ENCODE measurements around the gene FGF3. TPM values are rescaled to one million over a fixed set of nuclear protein-coding genes. Genes with fewer than 3 reads are reported as not detected.

The FGF3 gene
- polyA plus RNA-seq, 4 donors: not detected

GRCh38 chr11:69848201-69848600 lies 29.0 kb upstream of the FGF3 start:
- DNase-seq (ENCODE audit: low read depth in 4 of 4, low spot score in 2 of 4): no peak

DNA sequence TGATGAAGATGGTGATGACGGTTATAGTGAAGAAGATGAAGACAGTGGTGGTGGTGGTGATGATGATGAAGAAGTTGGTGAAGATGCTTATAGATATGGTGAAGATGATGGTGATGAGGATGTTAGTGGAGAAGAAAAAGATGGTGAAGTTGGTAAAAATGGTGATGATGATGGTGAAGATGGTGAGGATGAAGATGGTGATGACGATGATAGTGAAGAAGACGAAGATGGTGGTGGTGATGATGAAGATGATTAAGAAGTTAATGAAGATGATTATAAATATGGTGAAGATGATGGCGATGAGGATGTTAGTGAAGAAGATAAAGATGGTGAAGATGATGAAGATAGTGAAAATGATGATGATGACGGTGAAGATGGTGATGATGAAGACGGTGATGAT lies 25.2 kb upstream of the FGF3 start:
- DNase-seq (ENCODE audit: low read depth in 4 of 4, low spot score in 2 of 4): no peak

DNA sequence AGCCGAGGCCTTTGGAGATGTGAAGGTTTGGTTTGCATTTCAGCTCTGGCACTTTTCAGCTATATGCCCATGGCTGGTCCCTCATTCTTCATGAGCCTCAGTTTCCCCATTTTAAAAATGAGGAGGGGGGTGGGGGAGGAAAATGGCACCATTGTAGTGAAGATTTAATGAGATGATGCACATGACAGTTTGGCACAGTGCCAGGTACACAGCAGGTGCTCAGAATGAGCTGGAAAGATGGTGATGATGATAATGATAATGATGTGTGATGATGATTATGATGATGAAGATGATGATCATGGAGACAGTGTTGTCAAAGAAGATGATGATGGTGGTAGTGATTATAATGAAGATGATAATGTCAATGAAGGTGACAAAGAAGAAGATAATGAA lies 24.3 kb upstream of the FGF3 start:
- no peak for DNase-seq (ENCODE audit: low read depth in 4 of 4, low spot score in 2 of 4)

DNA sequence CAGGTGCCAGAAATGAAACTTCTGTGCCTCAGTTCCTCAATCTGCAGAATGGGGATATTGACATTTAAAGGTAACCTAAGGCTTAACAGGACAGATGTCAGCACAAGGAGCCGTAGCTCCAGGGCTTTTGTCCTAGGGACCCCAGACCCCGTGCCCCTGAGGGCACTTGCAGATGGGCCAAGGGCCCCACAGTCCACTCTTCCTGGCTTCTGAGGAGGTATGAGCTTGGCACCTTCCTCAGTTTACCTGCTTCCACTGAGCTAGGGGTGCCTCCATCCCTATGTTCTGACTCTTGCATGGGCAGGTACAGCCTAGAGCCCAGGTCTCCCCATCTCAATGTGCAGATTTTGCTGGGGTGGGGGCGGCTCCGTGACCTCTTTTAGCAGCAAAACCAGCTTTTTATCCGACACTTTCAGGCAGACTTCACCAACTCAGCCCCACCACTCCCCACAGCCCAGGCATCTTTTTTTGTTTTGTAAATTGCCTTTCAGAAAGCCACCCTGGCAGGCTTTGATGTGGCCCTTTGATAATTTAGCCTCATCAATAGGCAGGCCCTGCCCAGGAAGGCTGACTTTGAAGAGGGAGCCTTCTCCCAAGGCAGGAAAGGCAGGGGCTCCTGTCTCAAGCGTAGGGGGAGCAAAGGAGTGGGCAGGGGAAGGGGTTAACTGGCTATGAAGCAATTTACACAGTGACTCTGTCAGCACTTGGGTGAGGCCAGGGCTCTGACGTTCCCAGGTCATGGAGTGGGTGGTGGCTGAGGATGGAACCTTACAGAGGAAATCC lies 23.7 kb upstream of the FGF3 start:
- no peak for DNase-seq (ENCODE audit: low read depth in 4 of 4, low spot score in 2 of 4)

DNA sequence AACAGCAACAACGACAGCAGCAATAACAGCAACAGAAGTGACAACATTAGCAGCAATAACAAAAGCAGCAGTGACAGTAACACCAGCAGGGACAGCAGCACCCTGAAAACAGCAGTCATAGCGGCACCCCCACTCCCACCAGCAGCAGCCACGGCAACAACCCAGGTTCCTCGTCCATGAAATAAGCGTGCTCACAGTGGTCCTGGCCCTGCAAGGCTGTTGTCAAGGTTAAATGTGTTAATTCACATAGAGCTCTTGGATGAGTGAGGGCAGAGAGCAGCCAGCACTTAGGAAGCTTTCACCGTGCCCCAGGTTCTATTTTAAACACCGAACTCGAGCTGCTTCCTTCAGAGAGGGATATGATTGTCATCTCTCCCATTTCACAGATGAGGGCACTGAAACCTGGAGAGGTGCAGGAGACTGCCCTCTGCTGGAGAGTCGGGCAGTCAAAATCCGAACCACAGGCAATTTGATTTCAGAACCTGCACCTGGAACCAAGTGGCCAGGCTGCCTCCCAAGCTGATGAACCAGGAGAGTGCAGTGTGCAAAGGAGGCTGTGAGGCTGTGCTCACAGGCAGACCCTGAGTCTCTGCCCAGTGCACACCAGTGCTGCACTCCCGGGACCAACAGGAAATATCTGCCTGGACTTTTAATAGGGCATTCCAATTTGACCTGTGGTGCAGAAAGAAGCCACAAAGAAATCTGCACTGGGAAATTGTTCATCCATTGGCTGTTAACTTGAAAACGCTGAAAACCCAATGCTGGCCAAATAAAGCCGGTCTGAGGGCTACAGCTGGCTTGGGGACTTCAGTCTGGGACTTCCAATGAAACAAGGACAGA lies 22.9 kb upstream of the FGF3 start:
- DNase-seq (ENCODE audit: low read depth in 4 of 4, low spot score in 2 of 4): no peak

GRCh38 chr11:69841170-69841858 lies 22.1 kb upstream of the FGF3 start:
- no peak for DNase-seq (ENCODE audit: low read depth in 4 of 4, low spot score in 2 of 4)

DNA sequence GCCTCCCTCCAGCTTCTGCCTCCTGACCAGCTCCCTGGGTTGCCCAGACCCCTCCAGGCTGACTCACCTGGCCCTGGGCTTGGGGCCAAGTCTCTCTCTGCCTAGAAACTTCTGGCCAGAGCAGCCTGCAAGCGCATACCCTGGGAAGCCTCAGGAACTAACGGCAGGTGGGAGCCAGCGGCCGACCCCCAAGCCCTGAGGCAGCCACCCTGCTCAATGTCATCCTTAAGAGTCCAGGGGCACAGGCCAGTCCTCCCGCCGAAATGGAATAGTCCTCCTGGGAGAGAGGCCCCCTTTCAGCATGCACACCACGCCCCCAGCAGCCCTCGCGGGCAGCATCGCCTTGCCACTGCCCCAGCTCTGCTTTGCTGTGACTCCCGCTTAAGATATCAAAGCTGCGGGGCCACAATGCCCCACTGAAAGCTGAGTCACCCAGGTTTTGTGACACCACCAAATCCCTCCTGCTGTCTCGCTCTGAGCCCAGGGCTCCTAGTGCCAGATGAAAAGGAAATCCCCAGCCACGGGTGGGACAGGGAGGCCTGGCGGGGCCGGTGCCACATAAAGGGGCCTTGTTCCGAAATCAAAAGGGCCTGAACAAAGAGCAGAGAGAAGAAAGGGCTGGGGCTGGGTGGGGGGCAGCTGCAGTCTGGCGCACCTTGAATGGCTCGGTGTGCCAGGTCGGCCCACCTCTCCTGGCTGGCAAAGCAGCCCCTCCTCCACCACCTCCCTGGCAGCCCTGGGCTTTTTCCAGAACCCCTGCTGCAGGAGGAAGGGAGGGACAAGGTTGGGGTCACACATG lies 21.4 kb upstream of the FGF3 start:
- DNase-seq (ENCODE audit: low read depth in 4 of 4, low spot score in 2 of 4): no peak

DNA sequence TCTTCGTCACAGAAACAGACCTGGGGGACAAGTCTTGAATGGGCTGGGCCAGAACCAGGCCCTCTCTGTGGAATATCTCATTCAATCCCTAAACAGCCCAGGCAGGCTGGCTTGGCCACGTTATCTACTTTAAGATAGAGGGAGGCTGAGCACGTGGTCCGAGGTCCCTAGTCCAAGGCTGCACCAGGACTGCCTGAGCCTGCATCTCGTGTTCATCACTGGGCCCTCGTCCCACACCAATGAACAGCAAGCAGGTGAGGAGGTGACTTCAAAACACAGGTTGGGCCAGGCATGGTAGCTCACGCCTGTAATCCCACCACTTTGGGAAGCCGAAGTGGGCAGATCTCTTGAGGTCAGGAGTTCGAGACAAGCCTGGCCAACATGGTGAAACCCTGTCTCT lies 20.3 kb upstream of the FGF3 start:
- no peak for DNase-seq (ENCODE audit: low read depth in 4 of 4, low spot score in 2 of 4)

DNA sequence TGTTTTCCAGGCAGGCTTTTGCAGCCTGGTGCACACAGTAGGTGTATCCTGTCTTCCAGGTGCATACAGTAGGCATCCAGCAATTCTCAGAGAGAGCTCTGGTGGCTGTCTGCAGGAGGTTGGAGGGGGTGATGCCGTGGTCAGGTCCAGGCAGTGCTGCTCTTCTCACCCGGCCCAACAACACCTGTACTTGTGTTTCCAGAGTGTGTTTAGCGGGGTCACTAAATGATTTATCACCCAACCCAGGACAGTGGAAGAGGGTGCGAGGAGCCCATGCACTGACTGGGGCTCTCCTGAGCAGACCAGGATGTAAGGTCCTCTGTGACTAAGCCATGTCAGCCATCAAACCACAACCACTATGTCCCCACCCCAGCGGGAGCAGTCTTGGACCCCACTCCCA lies 18.6 kb upstream of the FGF3 start:
- no peak for DNase-seq (ENCODE audit: low read depth in 4 of 4, low spot score in 2 of 4)

DNA sequence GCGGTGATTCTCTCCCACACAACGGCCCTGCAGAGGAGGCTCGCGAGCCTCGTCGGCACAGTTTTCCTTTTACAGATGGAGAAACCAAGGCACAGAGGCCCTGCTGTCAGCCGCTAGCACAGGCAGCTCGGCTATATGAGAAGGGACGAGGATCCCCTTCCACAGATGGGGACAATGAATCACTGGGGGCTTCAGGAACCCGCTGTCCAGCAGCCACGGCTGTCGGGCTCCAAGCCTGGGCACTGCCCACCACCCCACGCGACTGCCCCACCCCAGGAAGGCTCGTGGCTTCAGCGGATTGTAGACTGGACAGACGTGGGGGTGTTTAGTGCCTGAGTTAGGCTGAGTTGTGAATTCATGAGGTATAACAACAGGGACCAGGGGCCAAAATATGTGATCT lies 17.2 kb upstream of the FGF3 start:
- no peak for DNase-seq (ENCODE audit: low read depth in 4 of 4, low spot score in 2 of 4)

GRCh38 chr11:69834811-69835800 lies 15.9 kb upstream of the FGF3 start:
- no peak for DNase-seq (ENCODE audit: low read depth in 4 of 4, low spot score in 2 of 4)

GRCh38 chr11:69834251-69834650 lies 15.0 kb upstream of the FGF3 start:
- DNase-seq (ENCODE audit: low read depth in 4 of 4, low spot score in 2 of 4): no peak

GRCh38 chr11:69832561-69833413 lies 13.6 kb upstream of the FGF3 start:
- DNase-seq (ENCODE audit: low read depth in 4 of 4, low spot score in 2 of 4): no peak

DNA sequence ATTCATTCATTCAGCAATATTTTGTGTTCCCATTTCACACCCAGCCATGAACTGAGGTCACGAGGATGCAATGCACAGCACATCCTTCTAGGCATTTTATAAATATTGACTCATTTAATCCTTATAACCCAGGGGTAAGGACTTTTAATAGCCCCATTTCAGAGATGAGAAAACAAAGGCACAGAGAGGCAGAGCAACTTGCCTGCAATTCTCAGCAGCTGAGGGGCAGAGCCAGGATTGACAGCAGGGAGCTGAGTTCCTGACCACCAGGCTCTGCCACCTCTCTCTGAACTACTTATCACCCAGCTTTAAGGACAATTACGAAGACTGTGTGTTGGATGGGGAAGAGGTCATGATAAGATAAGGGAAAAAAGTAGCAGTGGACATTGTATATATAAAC lies 12.8 kb upstream of the FGF3 start:
- DNase-seq (ENCODE audit: low read depth in 4 of 4, low spot score in 2 of 4): no peak

GRCh38 chr11:69830086-69830485 lies 10.9 kb upstream of the FGF3 start:
- no peak for DNase-seq (ENCODE audit: low read depth in 4 of 4, low spot score in 2 of 4)

DNA sequence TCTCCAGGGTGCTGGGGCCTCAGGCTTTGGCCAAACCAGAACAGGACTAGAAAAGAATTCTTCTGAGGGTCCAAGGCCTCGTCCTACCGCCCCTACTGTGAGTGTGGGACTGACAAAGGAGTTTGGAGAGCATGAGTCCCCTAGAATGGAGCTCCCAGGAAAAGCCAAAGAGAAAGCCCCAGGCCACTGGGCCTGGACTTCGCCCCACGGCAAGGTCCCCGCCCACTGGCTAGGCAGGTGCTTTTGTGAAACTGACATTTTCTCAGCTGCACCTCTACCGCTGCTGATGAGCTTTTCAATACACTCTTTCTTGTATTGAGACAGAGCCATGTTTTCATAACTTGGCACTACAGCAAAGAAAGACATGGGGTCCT lies 9.7 kb upstream of the FGF3 start:
- DNase-seq (ENCODE audit: low read depth in 4 of 4, low spot score in 2 of 4): no peak

GRCh38 chr11:69828276-69828970 lies 9.2 kb upstream of the FGF3 start:
- no peak for DNase-seq (ENCODE audit: low read depth in 4 of 4, low spot score in 2 of 4)

DNA sequence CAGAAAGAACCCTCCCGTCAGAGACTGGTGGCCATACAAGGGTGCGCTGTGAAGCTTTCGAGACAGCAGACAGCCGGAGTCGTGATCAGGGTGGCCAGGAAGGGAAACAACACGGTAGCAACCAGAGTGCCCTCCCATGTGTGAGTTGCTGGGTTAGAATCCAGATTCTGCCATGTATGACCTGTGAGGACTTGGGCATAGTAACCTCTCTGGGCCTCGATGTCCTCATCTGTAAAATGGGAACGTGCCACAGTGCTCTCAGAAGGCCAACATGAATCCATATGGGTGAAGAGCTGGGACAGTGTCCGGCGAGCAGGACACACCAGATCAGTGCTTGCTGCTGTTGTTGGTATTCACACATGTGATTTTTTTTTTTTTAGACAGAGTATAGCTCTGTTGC lies 7.6 kb upstream of the FGF3 start:
- no peak for DNase-seq (ENCODE audit: low read depth in 4 of 4, low spot score in 2 of 4)

All from left renal cortex interstitium (tissue), 4 donors.